ENCODE measurements around the gene SMIM13.

DNA sequence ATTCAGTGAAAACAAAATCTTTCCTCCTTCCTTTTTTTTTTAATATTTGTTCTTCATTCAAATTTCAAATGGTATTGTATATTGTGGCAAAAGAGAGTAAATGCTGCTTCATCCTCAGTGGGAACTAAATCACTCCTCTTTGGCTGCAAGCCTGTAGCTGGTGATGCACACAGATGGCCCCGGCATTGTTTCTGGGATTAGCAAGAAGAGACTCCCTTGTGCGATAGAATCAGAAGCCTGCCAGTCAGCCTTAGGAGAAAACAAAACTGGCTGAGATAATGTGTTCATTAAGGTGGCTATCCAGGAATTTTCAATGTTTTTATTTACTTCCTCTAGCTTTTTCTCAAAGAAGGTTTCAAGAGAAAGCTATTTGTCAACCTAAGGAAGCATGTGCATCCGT is 28.8 kb upstream of the SMIM13 start:
- TF ChIP-seq, protein P1, sequence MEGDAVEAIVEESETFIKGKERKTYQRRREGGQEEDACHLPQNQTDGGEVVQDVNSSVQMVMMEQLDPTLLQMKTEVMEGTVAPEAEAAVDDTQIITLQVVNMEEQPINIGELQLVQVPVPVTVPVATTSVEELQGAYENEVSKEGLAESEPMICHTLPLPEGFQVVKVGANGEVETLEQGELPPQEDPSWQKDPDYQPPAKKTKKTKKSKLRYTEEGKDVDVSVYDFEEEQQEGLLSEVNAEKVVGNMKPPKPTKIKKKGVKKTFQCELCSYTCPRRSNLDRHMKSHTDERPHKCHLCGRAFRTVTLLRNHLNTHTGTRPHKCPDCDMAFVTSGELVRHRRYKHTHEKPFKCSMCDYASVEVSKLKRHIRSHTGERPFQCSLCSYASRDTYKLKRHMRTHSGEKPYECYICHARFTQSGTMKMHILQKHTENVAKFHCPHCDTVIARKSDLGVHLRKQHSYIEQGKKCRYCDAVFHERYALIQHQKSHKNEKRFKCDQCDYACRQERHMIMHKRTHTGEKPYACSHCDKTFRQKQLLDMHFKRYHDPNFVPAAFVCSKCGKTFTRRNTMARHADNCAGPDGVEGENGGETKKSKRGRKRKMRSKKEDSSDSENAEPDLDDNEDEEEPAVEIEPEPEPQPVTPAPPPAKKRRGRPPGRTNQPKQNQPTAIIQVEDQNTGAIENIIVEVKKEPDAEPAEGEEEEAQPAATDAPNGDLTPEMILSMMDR (IDR thresholded peaks at IDR 0.05; ENCODE audit: borderline replicate concordance, extremely low read depth, low read length, poor library complexity, severe bottlenecking), result no peak
- TF ChIP-seq EZH2 (IDR thresholded peaks at IDR 0.05; ENCODE audit: borderline replicate concordance, low read depth, low read length, severe bottlenecking), result no peak
